OCI-LY1 (cell line): ENCODE data around the gene ZNF503.

Experiments used
- EZH2 ChIP-seq: fragments of 200-600 bp; sonication (generic), shearing (Covaris generic); IDR thresholded peaks from 2 replicates; pipeline ENCODE4 v1.8.0; 2017; ENCODE audit warnings: borderline replicate concordance, mixed run types, mild to moderate bottlenecking, antibody characterized with exemption, low read length, moderate library complexity, mixed read lengths
- TF ChIP-seq, protein P1 (sequence below): fragments of 200-600 bp; sonication (generic), shearing (Covaris generic); IDR thresholded peaks from 2 replicates; pipeline ENCODE4 v1.5.1; 2017; ENCODE audit warnings: mild to moderate bottlenecking, antibody characterized with exemption, low read length, moderate library complexity, mixed read lengths

GRCh38 chr10:75425291-75426079, 23.9 kb upstream of the ZNF503 start:
- TF ChIP-seq, protein P1, sequence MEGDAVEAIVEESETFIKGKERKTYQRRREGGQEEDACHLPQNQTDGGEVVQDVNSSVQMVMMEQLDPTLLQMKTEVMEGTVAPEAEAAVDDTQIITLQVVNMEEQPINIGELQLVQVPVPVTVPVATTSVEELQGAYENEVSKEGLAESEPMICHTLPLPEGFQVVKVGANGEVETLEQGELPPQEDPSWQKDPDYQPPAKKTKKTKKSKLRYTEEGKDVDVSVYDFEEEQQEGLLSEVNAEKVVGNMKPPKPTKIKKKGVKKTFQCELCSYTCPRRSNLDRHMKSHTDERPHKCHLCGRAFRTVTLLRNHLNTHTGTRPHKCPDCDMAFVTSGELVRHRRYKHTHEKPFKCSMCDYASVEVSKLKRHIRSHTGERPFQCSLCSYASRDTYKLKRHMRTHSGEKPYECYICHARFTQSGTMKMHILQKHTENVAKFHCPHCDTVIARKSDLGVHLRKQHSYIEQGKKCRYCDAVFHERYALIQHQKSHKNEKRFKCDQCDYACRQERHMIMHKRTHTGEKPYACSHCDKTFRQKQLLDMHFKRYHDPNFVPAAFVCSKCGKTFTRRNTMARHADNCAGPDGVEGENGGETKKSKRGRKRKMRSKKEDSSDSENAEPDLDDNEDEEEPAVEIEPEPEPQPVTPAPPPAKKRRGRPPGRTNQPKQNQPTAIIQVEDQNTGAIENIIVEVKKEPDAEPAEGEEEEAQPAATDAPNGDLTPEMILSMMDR = no peak
- no peak for TF ChIP-seq EZH2
